Measurements from ENCODE around the gene NRXN3.

NRXN3 gene

DNA sequence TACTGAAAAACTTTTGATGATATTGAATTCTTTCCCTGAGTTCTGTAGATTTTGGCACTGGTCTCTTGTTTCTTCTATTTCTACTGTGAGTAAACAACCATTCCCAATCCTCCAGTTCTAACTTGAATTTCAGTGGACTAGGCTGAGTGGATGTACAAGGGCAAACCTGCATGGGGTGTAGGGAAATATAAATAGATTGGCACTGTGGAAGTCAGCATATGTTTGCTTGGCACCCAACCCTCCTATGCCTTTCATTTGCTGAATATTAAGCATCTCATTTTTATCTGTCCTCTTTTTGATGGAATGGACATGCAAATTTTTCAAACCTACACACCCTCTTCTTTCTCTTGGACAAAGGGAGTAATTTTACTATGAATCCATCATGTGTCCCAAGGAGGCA is 1212.9 kb downstream of the NRXN3 start:
- no peak for DNase-seq (ENCODE audit: low read depth in 2 of 2, low spot score in 1 of 2)

DNA sequence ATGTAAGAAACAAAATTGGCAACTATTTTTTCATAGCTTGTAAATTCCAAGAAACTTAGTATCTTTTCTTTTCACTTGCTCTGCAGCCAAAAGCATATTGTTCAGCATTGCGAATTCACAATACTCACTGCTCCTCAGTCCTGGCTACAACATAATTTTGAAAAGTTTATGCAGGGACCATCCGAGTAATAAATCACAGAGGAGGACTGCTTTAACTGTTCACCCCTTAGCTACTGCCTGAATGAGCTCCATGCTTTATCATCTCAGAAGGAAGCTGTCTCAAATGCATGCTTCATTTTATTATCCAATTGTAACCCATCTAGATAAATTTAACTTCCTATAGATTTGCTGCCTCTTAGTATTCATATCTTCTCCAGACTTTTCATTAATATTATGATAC is 1213.3 kb downstream of the NRXN3 start:
- no peak for DNase-seq (ENCODE audit: low read depth in 2 of 2, low spot score in 1 of 2)

- DNase-seq (ENCODE audit: low read depth in 2 of 2, low spot score in 1 of 2): no peak
Observed at GRCh38 chr14:79395061-79395460, 1224.9 kb downstream of the NRXN3 start.

DNA sequence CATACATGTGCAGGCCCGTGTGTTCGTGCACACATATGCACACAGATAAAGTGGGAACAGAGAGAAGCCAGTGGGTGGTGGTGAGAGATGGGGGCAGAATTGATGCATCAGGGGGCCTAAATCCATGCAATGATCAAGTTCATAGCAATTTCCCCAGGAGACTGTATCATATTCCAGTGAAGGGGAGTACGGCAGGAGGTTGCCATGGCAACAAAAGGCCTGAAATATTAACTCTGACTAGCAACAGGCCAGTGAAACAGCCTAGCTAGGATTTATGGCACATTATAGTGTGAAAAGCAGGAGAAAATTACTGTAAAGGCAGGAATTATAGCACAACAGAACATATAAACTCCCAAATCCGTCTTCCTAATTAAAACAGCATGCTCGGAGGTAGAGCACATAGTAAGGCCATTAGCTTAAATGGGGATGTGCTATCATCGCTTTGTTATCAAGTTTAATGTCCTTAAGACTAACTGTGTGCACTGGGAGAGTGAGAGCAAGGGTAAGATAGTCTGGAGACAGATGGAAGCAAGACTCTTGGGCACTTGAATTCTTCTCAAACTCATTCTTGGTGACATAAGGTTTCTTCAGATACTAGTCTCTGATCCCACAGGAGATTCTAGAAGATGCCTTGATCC is 1234.8 kb downstream of the NRXN3 start:
- no peak for DNase-seq (ENCODE audit: low read depth in 2 of 2, low spot score in 1 of 2)

- no peak for DNase-seq (ENCODE audit: low read depth in 2 of 2, low spot score in 1 of 2)
Observed at GRCh38 chr14:79405512-79405910, 1235.3 kb downstream of the NRXN3 start.

DNA sequence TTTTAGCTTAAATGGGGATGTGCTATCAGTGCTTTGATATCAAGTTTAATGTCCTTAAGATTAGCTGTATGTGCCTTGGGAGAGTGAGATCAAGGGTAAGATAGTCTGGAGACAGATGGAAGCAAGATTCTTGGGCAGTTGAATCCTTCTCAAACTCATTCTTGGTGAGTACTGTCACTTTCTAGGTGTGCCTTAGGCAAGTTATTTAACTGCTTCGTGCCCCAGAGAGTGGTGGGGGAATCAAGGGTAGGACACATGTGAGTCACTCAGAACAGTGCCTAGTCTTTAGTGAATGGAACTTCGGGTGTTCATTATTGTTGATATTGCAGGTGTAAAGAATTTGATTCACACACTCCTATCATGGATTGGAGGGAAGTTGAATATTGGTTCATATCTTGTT is 1237.4 kb downstream of the NRXN3 start:
- DNase-seq (ENCODE audit: low read depth in 2 of 2, low spot score in 1 of 2): no peak

GRCh38 chr14:79408696-79409095 is 1238.5 kb downstream of the NRXN3 start:
- no peak for DNase-seq (ENCODE audit: low read depth in 2 of 2, low spot score in 1 of 2)

DNA sequence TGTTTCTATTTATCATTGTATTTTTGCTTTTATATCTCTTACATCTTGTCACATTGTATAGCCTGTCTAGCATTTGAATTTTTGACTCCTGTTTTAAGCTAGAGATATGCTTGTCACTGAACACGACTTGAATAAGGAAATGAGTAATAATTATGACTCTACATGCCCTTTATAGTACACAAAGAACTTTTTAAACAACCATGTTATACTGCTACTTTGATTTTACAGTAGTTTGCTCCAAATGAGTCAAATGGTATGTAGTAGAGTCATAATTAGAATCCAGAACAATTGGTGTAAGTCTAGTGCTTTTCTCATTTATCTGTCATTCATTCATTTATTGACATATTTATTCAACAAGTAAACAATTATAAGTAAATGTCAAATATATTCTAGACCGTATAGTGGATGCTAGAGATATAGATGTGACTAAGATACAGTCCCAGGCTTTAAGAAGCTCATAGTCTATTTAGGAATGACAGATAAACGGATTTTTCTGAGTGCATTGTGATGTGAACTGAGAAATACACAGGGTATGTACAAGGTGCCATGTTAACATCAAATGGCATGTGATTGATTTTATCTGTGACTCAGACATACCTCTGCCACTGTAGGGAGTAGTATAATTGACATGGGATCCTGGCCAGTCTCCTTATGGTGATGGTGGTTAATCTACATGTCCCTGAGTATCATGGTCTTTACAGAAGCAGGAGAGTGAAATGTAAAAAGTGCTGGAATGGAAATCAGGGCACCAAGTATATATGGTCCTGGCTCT is 1241.4 kb downstream of the NRXN3 start:
- no peak for DNase-seq (ENCODE audit: low read depth in 2 of 2, low spot score in 1 of 2)

- no peak for DNase-seq (ENCODE audit: low read depth in 2 of 2, low spot score in 1 of 2)
Observed at GRCh38 chr14:79412822-79413221, 1242.6 kb downstream of the NRXN3 start.

- no peak for DNase-seq (ENCODE audit: low read depth in 2 of 2, low spot score in 1 of 2)
Observed at GRCh38 chr14:79413734-79414428, 1243.7 kb downstream of the NRXN3 start.

- no peak for DNase-seq (ENCODE audit: low read depth in 2 of 2, low spot score in 1 of 2)
Observed at GRCh38 chr14:79415726-79416125, 1245.6 kb downstream of the NRXN3 start.

DNA sequence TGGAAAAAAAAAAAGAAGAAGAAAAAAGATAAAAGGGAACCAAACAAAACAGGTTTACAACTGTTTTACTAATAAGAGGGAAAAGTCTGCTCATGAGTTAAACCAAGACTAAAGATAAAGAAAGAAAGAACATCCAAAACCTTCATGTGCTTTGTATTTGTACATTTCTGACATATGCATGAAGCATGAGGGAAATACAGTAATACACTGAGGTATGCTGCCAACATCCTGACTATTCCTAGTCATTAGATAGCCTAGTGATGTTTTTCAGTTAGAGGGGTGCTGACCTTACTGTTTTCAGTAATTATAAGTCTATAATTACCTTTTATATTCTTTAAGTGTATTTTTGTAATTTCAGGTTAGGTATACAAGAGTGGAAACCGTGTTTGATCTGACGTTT is 1247.8 kb downstream of the NRXN3 start:
- no peak for DNase-seq (ENCODE audit: low read depth in 2 of 2, low spot score in 1 of 2)

GRCh38 chr14:79418649-79419415 is 1248.7 kb downstream of the NRXN3 start:
- no peak for DNase-seq (ENCODE audit: low read depth in 2 of 2, low spot score in 1 of 2)

DNA sequence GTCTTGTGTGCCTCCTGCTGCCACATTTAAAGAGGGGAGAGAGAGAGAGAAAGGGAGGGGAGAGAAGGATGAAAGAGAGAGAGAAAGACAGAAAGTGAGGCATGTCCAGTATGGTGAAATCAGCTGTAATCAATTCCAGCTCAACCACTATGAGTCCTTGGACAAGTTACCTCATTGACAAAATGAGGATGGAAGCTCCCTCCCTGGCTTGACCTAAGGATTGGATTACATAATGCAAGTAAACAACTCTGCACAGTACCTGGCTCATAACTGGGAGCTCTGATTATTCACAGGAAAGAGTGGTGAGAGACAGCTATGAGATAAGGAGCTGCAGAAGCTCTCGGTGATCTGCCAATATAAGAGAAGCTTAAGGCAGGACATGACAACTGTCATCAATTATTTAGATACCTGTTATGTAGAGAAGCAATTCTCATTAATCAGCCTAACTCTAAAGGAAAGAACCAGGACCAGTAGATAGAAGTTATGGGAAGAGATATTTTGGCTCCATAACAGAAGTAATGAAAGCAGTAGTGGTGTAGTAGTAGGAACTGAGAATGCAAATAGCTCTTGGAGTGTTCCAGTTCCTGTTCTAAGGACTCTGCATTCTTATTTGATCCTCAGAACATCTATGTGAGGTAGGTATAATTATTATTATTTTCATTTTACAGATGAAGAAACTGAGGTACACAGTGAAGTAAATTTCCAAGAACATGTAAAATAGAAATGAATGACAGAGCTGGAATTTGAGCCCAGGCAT is 1249.6 kb downstream of the NRXN3 start:
- DNase-seq (ENCODE audit: low read depth in 2 of 2, low spot score in 1 of 2): no peak

- no peak for DNase-seq (ENCODE audit: low read depth in 2 of 2, low spot score in 1 of 2)
Observed at GRCh38 chr14:79420725-79421124, 1250.6 kb downstream of the NRXN3 start.

DNA sequence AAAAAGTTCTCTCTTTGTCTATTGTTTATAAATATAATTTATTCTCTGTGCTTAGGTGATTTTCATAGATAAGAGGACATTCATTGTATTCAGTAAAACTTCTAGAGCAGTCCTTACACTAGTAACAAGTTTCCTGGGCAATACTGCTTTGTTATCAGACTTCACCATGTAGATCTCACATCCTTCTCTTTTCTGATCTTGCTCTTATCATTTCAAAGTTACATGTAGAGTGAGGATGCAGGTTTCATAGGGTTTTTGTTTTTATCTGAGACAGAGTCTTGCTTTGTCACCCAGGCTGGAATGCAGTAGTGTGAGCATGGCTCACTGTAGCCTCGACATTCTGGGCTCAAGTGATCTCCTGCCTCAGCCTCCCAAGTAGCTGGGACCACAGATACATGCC is 1251.6 kb downstream of the NRXN3 start:
- DNase-seq (ENCODE audit: low read depth in 2 of 2, low spot score in 1 of 2): no peak

DNA sequence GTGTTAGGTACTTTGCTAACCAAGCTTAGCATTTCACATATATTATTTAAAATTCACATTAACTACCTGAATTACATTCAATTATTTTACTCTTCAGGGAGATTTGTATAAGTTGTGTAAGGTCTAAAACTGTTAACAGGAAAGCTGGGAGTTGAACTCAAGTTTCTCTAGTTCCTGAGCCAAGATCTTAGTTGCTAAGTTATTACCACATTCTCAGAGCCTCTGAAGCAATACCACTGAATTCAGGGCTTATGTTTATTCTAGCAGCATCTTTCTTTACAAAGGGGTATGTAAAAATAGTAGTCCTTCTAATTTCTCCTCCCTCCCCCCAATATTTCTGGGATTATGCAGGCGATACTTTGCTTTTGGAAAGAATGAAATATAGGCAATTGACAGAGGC is 1254.3 kb downstream of the NRXN3 start:
- DNase-seq (ENCODE audit: low read depth in 2 of 2, low spot score in 1 of 2): no peak

GRCh38 chr14:79426103-79426755 is 1256.1 kb downstream of the NRXN3 start:
- no peak for DNase-seq (ENCODE audit: low read depth in 2 of 2, low spot score in 1 of 2)

DNA sequence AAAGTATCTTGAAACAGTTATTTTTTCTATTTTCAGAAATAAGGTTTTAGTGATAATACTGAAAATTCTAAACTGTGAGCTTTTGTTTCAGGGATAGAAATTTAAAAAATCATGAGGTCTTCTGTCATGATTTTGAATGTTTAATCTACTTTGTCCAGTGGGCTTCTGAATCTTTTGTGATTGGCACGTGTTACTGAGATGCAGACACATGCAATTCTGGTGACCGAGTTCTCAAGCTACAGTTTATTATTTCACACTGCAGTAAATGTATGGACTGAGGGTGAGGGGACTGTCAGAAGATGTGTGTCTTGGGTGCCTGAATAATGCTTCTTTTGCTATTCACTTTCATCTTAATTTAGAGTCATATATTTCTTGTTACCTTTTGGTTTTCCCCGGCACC is 1262.5 kb downstream of the NRXN3 start:
- no peak for DNase-seq (ENCODE audit: low read depth in 2 of 2, low spot score in 1 of 2)

- DNase-seq (ENCODE audit: low read depth in 2 of 2, low spot score in 1 of 2): no peak
Observed at GRCh38 chr14:79436335-79436734, 1266.2 kb downstream of the NRXN3 start.

Data from stimulated activated CD8-positive, alpha-beta memory T cell treated with anti-CD3 and anti-CD28 coated beads, Interleukin-4, amount 100 ng/mL, for 1 hour (primary cell).